ENCODE measurements around the gene MROH9. TPM values are rescaled to one million over a fixed set of nuclear protein-coding genes. Genes with fewer than 3 reads are reported as not detected.

MROH9 gene
- total and polyA plus RNA-seq, 2 of the 8 experiments (the other 6 are each of a cell fraction or from before 2014, with no cell fraction given): not detected

GRCh38 chr1:171103862-171104261 lies 168.5 kb downstream of the MROH9 start:
- Histone ChIP-seq H3K23me2 (ENCODE audit: low read depth, low read length) (no peaks in the 10 kb centered on the region), H2AK5ac (ENCODE audit: low read depth, low read length) (no peak overlapping the region), H3K79me1 (ENCODE audit: low read depth, low read length) (no peaks in the 10 kb centered on the region), H3K14ac (ENCODE audit: insufficient read length) (no peak overlapping the region), H4K91ac (replicated peaks; ENCODE audit: insufficient read length, low read length) (no peak overlapping the region), H2BK15ac (ENCODE audit: low read length) (no peak overlapping the region), H2BK5ac (ENCODE audit: low read depth, low read length) (no peak overlapping the region), H2BK120ac (replicated peaks; ENCODE audit: low read depth, low read length) (no peak overlapping the region), H4K8ac (ENCODE audit: extremely low read depth, insufficient read depth, low read length) (no peak overlapping the region), H3K4ac (replicated peaks; ENCODE audit: insufficient read length, low read depth, low read length) (no peak overlapping the region), H3K27me3 (replicated peaks in 1 of 4; ENCODE audit: control insufficient read depth in 3 of 4, extremely low read depth in 1 of 4, insufficient read depth in 3 of 4, low read length in 3 of 4) (no peaks in the 10 kb centered on the region), H3K9ac (replicated peaks in 1 of 4; ENCODE audit: extremely low read depth in 1 of 4, low read depth in 3 of 4, low read length in 3 of 4) (no peak overlapping the region), H2BK12ac (ENCODE audit: low read depth, low read length) (no peak overlapping the region), H3K4me3 (ENCODE audit: extremely low read depth in 1 of 4, insufficient read depth in 2 of 4, low read depth in 3 of 4, low read length in 4 of 4) (no peak overlapping the region), H3K18ac (ENCODE audit: extremely low read depth, low read length) (no peak overlapping the region), H4K20me1 (replicated peaks in 1 of 2; ENCODE audit: control insufficient read depth in 1 of 2, insufficient read depth in 2 of 2, low read length in 2 of 2) (no peaks in the 10 kb centered on the region), H3K4me2 (ENCODE audit: insufficient read depth in 1 of 2, low read depth in 2 of 2, low read length in 2 of 2) (no peak overlapping the region), H3K36me3 (ENCODE audit: control insufficient read depth in 2 of 4, insufficient read depth in 4 of 4, low read length in 3 of 4) (no peaks in the 10 kb centered on the region), H3K9me3 (ENCODE audit: insufficient read depth in 2 of 2, low read depth in 1 of 2, low read length in 1 of 2) (no peaks in the 10 kb centered on the region), H3K56ac (replicated peaks; ENCODE audit: insufficient read length, low read depth, low read length) (no peak overlapping the region), H3K27ac (ENCODE audit: low read depth, low read length) (no peak overlapping the region), H2BK20ac (ENCODE audit: low read length) (no peak overlapping the region), H2AFZ (ENCODE audit: low read length) (no peak overlapping the region), H4K5ac (ENCODE audit: insufficient read length, low read depth, low read length) (no peak overlapping the region), H3K79me2 (ENCODE audit: control insufficient read depth in 1 of 2, insufficient read depth in 2 of 2, low read length in 2 of 2) (no peaks in the 10 kb centered on the region), H3K23ac (ENCODE audit: insufficient read length) (no peak overlapping the region), H3K4me1 (replicated peaks in 1 of 4; ENCODE audit: control insufficient read depth in 3 of 4, insufficient read depth in 4 of 4, low read length in 3 of 4) (no peaks in the 10 kb centered on the region)
- DNase-seq (ENCODE audit: low read depth in 1 of 2, low spot score in 2 of 2) (no peak), FAIRE-seq (no peak)
- ChIA-PET POLR2A (ENCODE audit: partially characterized antibody) (no interaction called here), CTCF (ENCODE audit: partially characterized antibody) (no interaction called here)
- WGBS, 2 experiments (ENCODE audit: extremely low coverage in 1 of 2, insufficient coverage in 1 of 2, insufficient read length in 1 of 2, insufficient replicate concordance in 2 of 2, low coverage in 1 of 2, low lambda C conversion rate in 2 of 2, missing lambda C conversion rate in 1 of 2): 100% methylated on average over 1 of the region's 1 CpG; no CpG with 5 or more reads in 1 of the 2 experiments
- TF ChIP-seq E2F6 (IDR thresholded peaks at IDR 0.05) (no peak), GABPA (IDR thresholded peaks at IDR 0.05; ENCODE audit: borderline replicate concordance, insufficient read depth, low read length) (no peak), SP4 (IDR thresholded peaks at IDR 0.05; ENCODE audit: low read length) (no peak), ASH2L (IDR thresholded peaks at IDR 0.05; ENCODE audit: low read length) (no peak), HDAC6 (IDR thresholded peaks at IDR 0.05; ENCODE audit: low read depth, low read length) (no peak), CREB1 (IDR thresholded peaks at IDR 0.05) (no peak)
